Subcutaneous preadipocyte (primary cell): ENCODE measurements around the gene LCN10. TPM values are rescaled to one million over a fixed set of nuclear protein-coding genes. Genes with fewer than 3 reads are reported as not detected.

Source experiments
- small RNA-seq: library from RNA; depleted of rRNA; stranded (forward); fragments of <200 nt; gene quantifications from one replicate; pipeline ENCODE3, GENCODE V24; 2012
- total RNA-seq: library from RNA; depleted of rRNA; stranded (reverse); fragments of >200 nt; gene quantifications from 2 replicates; pipeline ENCODE4 v1.2.3, GENCODE V29; 2012

LCN10 gene
- under 0.01 TPM in 1 of 2 replicates, not detected in the other for total RNA-seq

DNA sequence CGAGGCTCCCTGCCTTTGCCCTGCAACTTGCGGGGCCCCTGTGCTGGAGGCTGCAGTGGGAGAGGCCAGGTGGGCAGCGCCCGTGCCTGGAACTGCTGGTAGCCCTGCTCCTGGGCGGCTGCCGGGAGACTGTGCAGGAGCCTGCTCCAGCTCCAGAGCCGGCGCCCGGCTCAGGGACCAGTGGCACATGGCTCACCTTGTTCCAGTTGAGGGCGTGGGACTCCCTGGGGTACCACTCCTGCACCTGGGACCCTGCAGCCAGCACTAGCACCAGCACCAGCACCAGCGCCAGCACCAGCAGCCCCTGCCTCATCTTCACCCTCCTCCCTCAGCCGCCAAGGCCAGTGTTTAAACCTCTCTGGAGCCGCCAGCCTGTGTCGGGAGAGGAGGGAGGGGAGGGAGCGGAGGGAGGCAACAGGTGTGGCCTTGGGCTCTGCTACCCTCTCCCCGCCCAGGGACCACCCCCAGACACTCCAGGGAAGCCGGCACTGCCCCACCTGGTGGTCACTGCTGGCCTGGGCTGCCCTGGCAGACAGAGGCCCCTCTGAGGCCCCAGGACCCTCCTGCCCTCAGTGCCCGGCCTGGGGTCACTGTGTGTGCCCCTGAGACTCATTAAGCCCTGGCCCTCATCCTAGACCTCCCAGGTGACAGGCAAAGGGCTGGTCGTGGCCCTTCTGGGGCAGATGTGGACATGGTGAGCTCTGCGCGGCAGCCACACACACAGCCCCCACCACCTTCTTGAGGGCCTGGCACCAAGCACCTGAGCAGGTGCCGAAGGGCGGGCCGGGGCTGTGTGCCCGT, at the start of gene LCN10:
LCN10 (minus strand) TSS at position 350 of the 801 bp plus-strand sequence; CDS start at position 313, 37 bp downstream.

GRCh38 chr9:136790640-136791515, 48.1 kb upstream of the LCN10 start, which contains the start of gene TMEM141:
Gene TMEM141 (plus strand): TSS chr9:136791344. CDS start chr9:136791371, 27 bp downstream.

GRCh38 chr9:136764301-136764891, 21.7 kb upstream of the LCN10 start, which contains the start of gene LCN15:
Gene LCN15 (minus strand): TSS chr9:136764518. CDS start chr9:136764488, 30 bp downstream.

GRCh38 chr9:136748201-136748600, 5.5 kb upstream of the LCN10 start, which contains the start of gene LCN6:
Gene LCN6 (minus strand): TSS chr9:136748525. CDS start chr9:136748483, 42 bp downstream.

GRCh38 chr9:136711751-136712689, 30.7 kb downstream of the LCN10 start, which contains the start of gene DIPK1B:
Gene DIPK1B (plus strand): TSS chr9:136712572. CDS start chr9:136712666, 94 bp downstream.

Small RNAs within 50 kb of the gene (small RNA-seq; reads per million reads assigned to genes)
- not detected for gene ATP6V1G1P3
- not detected for gene MIR6722

Other genes with a start within 250 kb of the LCN10 start
- 7.7 and 13.1 TPM in 2 replicates for gene NOTCH1, start 196.9 kb downstream of the LCN10 start, total RNA-seq
- gene EGFL7, start 80.0 kb downstream of the LCN10 start, total RNA-seq = 2.6 and 8.8 TPM in 2 replicates
- gene AGPAT2, start 55.5 kb downstream of the LCN10 start, total RNA-seq = 34.4 and 39.7 TPM in 2 replicates
- under 0.01 TPM in 1 of 2 replicates, not detected in the other for gene DIPK1B, start 30.4 kb downstream of the LCN10 start, total RNA-seq
- gene LCN6, start 5.6 kb upstream of the LCN10 start, total RNA-seq = not detected in 2 replicates
- gene LCN8, start 15.3 kb upstream of the LCN10 start, total RNA-seq = not detected in 2 replicates
- not detected in 2 replicates for gene LCN15, start 21.6 kb upstream of the LCN10 start, total RNA-seq
- 31.3 and 40.8 TPM in 2 replicates for gene TMEM141, start 48.4 kb upstream of the LCN10 start, total RNA-seq
- gene CCDC183, start 53.4 kb upstream of the LCN10 start, total RNA-seq = 0.20 and 0.37 TPM in 2 replicates
- gene RABL6, start 65.0 kb upstream of the LCN10 start, total RNA-seq = 44.5 and 80.5 TPM in 2 replicates
- 0.73 and 0.98 TPM in 2 replicates for gene AJM1, start 99.5 kb upstream of the LCN10 start, total RNA-seq
- 44.0 and 77.5 TPM in 2 replicates for gene PHPT1, start 106.5 kb upstream of the LCN10 start, total RNA-seq
- 0.73 and 1.8 TPM in 2 replicates for gene MAMDC4, start 109.4 kb upstream of the LCN10 start, total RNA-seq
- gene EDF1, start 123.4 kb upstream of the LCN10 start, total RNA-seq = 107 and 187 TPM in 2 replicates
- gene TRAF2, start 143.6 kb upstream of the LCN10 start, total RNA-seq = 9.2 and 10.8 TPM in 2 replicates
- gene FBXW5, start 201.8 kb upstream of the LCN10 start, total RNA-seq = 125 TPM in 2 replicates
- gene C8G, start 202.3 kb upstream of the LCN10 start, total RNA-seq = not detected in 2 replicates
- gene LCN12, start 209.3 kb upstream of the LCN10 start, total RNA-seq = not detected in 2 replicates
- 0.59 and 4.8 TPM in 2 replicates for gene PTGDS, start 234.6 kb upstream of the LCN10 start, total RNA-seq
- under 0.01 and 0.37 TPM in 2 replicates for gene LCNL1, start 240.1 kb upstream of the LCN10 start, total RNA-seq
- gene PAXX, start 249.5 kb upstream of the LCN10 start, total RNA-seq = 13.9 and 14.3 TPM in 2 replicates